OCI-LY1 (cell line): ENCODE measurements around the gene TCP11.

Experiments used
- CTCF ChIP-seq: fragments of 200-600 bp; sonication (generic), shearing (Covaris generic); IDR thresholded peaks from 2 replicates; pipeline ENCODE4 v1.5.1; 2017; ENCODE audit warnings: mild to moderate bottlenecking, antibody characterized with exemption, low read length, moderate library complexity, mixed read lengths
- EZH2 ChIP-seq: fragments of 200-600 bp; sonication (generic), shearing (Covaris generic); IDR thresholded peaks from 2 replicates; pipeline ENCODE4 v1.8.0; 2017; ENCODE audit warnings: borderline replicate concordance, mixed run types, mild to moderate bottlenecking, antibody characterized with exemption, low read length, moderate library complexity, mixed read lengths

- TF ChIP-seq CTCF = no peak
- TF ChIP-seq EZH2 = no peak
Observed at GRCh38 chr6:35073766-35074471, 67.2 kb downstream of the TCP11 start.
